Measurements from ENCODE around the gene MTSS2.

Gene MTSS2

DNA sequence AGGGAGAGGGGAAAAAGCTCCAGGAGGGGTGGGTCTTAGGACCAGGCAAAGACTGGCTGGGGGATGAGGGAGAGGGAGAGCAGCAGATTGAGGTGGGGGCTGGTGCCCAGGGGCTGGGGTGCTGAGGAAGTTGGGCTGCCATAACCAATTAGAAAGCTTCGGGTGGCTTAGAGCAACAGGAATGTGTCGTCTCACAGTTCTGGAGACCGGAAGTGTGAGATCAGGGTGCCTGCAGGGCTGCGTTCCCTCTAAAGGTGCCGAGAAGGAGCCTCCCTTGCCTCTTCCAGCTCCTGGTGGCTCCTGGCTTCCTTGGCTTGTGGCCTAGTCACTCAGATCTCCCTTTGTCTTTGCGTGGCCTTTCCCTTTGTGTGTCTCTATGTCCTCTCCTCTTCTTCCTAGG is 37.2 kb downstream of the MTSS2 start:
- TF ChIP-seq SNAI2 (CRISPR knock-in tag; IDR thresholded peaks at IDR 0.05): no peak
- TF ChIP-seq BACH2 (CRISPR knock-in tag; IDR thresholded peaks at IDR 0.05; ENCODE audit: borderline replicate concordance): no peak
- no peak for TF ChIP-seq ISL1 (CRISPR knock-in tag; IDR thresholded peaks at IDR 0.05)
- no peak for TF ChIP-seq TOX (CRISPR knock-in tag; IDR thresholded peaks at IDR 0.05; ENCODE audit: borderline replicate concordance)
- TF ChIP-seq ZFP3 (CRISPR knock-in tag; IDR thresholded peaks at IDR 0.05): no peak
- TF ChIP-seq RARB (CRISPR knock-in tag; IDR thresholded peaks at IDR 0.05): no peak
- TF ChIP-seq, protein P1, sequence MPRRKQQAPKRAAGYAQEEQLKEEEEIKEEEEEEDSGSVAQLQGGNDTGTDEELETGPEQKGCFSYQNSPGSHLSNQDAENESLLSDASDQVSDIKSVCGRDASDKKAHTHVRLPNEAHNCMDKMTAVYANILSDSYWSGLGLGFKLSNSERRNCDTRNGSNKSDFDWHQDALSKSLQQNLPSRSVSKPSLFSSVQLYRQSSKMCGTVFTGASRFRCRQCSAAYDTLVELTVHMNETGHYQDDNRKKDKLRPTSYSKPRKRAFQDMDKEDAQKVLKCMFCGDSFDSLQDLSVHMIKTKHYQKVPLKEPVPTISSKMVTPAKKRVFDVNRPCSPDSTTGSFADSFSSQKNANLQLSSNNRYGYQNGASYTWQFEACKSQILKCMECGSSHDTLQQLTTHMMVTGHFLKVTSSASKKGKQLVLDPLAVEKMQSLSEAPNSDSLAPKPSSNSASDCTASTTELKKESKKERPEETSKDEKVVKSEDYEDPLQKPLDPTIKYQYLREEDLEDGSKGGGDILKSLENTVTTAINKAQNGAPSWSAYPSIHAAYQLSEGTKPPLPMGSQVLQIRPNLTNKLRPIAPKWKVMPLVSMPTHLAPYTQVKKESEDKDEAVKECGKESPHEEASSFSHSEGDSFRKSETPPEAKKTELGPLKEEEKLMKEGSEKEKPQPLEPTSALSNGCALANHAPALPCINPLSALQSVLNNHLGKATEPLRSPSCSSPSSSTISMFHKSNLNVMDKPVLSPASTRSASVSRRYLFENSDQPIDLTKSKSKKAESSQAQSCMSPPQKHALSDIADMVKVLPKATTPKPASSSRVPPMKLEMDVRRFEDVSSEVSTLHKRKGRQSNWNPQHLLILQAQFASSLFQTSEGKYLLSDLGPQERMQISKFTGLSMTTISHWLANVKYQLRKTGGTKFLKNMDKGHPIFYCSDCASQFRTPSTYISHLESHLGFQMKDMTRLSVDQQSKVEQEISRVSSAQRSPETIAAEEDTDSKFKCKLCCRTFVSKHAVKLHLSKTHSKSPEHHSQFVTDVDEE (CRISPR knock-in tag; IDR thresholded peaks at IDR 0.05): no peak
- TF ChIP-seq PPARA (CRISPR knock-in tag; IDR thresholded peaks at IDR 0.05; ENCODE audit: borderline replicate concordance): no peak
- TF ChIP-seq ARNTL (CRISPR knock-in tag; IDR thresholded peaks at IDR 0.05; ENCODE audit: borderline replicate concordance, low read depth): no peak
- no peak for TF ChIP-seq ZC3H10 (CRISPR knock-in tag; IDR thresholded peaks at IDR 0.05)
- TF ChIP-seq PATZ1 (CRISPR knock-in tag; IDR thresholded peaks at IDR 0.05; ENCODE audit: borderline replicate concordance): no peak
- no peak for TF ChIP-seq POU6F1 (CRISPR knock-in tag; IDR thresholded peaks at IDR 0.05; ENCODE audit: borderline replicate concordance, low read depth)
- no peak for TF ChIP-seq ZNF565 (CRISPR knock-in tag; conservative IDR thresholded peaks at IDR 0.05; ENCODE audit: low read depth)

GRCh38 chr16:70647441-70648359 is 38.2 kb downstream of the MTSS2 start:
- TF ChIP-seq OSR1 (CRISPR knock-in tag; IDR thresholded peaks at IDR 0.05) (no peak), TOX (CRISPR knock-in tag; IDR thresholded peaks at IDR 0.05; ENCODE audit: borderline replicate concordance) (no peak), BACH2 (CRISPR knock-in tag; IDR thresholded peaks at IDR 0.05; ENCODE audit: borderline replicate concordance) (no peak), ZFP30 (CRISPR knock-in tag; IDR thresholded peaks at IDR 0.05) (no peak), ARNTL (CRISPR knock-in tag; IDR thresholded peaks at IDR 0.05; ENCODE audit: borderline replicate concordance, low read depth) (no peak), RARB (CRISPR knock-in tag; IDR thresholded peaks at IDR 0.05) (no peak), ZNF8 (CRISPR knock-in tag; IDR thresholded peaks at IDR 0.05) (no peak), ESRRG (CRISPR knock-in tag; IDR thresholded peaks at IDR 0.05) (no peak), CSDC2 (CRISPR knock-in tag; IDR thresholded peaks at IDR 0.05) (no peak), ISL1 (CRISPR knock-in tag; IDR thresholded peaks at IDR 0.05) (no peak), CSRNP3 (CRISPR knock-in tag; IDR thresholded peaks at IDR 0.05) (no peak)
- TF ChIP-seq, protein P2, sequence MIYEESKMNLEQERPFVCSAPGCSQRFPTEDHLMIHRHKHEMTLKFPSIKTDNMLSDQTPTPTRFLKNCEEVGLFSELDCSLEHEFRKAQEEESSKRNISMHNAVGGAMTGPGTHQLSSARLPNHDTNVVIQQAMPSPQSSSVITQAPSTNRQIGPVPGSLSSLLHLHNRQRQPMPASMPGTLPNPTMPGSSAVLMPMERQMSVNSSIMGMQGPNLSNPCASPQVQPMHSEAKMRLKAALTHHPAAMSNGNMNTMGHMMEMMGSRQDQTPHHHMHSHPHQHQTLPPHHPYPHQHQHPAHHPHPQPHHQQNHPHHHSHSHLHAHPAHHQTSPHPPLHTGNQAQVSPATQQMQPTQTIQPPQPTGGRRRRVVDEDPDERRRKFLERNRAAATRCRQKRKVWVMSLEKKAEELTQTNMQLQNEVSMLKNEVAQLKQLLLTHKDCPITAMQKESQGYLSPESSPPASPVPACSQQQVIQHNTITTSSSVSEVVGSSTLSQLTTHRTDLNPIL (CRISPR knock-in tag; IDR thresholded peaks at IDR 0.05; ENCODE audit: low read depth): no peak
- TF ChIP-seq, protein P1 (CRISPR knock-in tag; IDR thresholded peaks at IDR 0.05): no peak
- no peak for ATAC-seq

More for the DNA sequence above, 37.2 kb downstream of the MTSS2 start:
- ATAC-seq: no peak

Measured in SK-N-SH treated with all-trans-retinoic acid at 6 μM for 48 hours (cell line).